ENCODE results near the gene CBX1.
A peak's percentile ranks its signal among the peaks of the same experiment; 100 is the strongest.

The CBX1 gene

DNA sequence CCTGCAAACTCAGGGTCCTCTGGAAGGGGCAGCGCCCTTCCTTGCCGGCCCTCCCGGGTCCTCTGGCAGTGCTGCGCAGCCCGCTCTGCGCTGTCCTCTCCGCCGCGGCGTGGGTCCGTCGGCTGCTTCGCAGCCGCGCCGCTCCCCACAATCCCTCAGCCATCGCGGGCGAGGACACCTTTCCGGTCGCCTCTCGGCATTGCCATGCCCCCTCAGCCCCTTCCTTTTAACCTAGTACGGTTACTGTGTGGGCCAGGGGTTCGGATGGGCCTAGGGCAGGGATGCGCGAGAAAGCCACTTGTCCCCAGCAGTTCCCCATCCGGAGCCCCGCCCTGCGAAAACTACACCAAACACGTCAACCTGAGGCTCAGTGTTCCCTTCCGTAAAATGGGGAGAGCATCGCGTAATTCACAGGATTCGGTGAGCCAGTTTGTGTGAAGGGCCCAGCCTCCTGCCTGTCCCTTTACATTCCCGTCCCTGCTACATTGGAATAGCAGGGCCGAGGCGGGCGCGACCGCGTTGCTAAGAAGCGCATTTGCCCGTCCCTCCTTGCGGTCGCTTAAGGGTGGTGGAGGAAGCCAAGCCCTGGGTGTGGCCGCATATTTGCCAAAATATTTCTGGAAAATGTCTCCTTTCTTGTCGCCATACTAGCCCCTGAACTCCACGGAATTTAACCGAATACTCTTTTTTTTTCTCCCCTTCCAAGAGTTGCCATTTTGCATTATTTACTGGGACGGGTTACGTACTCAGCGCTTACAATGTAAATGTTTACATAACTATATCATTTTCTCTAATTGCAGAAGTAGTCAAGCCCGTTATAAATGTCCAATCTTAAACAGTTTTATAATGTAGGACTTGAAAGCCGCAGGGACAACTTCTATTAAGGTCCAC, 76.9 kb downstream of the CBX1 start:
- peak; percentile 71 for DNase-seq

DNA sequence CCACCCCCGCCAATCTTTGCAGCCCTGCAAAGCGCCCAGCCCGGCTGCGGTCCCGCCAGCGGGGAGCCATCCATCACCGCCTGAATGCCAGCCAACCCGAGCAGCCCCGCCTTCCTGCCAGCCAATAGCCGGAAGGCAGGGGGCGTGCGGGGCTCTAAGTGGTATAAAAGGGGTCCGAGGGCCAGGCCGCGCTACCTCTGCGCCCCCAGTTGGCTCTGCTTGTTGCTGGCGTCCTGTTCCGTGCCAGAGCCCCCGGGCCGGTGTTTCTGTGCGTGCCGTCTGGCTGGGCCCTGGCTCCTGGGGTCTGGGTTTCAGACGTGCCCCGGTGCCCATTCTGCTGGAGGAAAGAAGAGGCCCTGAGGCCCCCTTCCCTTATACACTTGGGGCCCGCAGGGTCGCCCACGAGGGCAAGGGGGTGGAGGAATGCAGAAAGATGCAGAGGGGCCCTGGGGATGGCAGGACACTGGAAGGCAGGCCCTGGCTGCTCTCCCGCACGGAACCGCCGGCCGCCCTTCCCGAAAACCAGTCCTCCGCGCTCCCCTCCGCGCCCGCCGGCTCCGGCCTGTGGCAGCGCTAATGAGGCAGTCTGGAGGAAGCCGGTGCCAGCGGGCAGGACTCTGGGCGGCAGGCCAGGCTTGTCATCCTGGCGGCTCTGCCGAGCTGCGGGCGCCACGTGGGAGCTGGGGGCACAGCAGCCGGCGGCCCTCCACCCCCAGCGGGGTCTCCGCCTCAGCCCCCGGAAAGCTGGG, 77.7 kb downstream of the CBX1 start:
- peak; percentile 86 for DNase-seq

DNA sequence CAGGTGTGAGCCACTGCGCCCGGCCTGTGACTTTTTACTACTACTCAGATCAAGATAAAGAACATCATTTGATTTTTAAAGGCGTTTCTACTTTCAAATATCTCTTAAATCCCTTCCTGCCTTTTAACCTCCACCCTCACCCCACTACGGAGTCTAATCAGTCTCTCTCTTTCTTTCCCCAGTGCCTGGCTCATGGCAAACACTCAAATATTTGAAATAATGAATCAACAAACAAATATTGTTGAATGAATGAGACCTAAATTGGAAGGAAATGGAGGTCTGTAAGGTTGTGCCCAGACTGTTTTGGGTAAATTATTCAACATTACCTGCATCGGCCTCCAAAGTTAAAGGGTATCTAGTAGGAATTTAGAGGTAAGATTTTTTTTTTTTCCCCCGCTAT, 78.4 kb downstream of the CBX1 start:
- no peak for DNase-seq

DNA sequence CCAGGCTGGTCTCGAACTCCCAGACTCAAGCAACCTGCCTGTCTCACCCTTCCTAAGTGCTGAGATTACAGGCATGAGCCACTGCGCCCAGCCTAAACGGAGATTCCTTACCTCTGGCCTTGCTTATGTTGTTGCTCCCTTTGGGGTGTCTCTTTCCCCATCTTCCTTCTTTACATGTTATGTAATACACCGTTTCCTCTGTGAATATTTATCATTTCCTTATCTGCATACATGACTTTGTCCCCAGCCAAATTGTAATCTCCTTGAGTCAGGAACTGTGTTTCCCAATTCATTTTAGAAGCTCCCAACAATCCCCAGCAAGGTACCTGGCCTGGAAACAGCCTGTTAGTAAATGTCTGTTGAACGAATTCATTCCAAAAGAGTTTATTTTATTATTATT, 79.3 kb downstream of the CBX1 start:
- DNase-seq, result no peak
